ENCODE results near the gene SCN4A. TPM values are rescaled to one million over a fixed set of nuclear protein-coding genes. Genes with fewer than 3 reads are reported as not detected.
"Not testable (repeated sequence)": the region's sequence is repeated elsewhere in the genome, so short reads cannot be mapped to it uniquely, and the experiment has no call there.

The SCN4A gene
- total RNA-seq, 3 donors from 2014 or later = 0.05 to 0.14 TPM; not detected in 1

DNA sequence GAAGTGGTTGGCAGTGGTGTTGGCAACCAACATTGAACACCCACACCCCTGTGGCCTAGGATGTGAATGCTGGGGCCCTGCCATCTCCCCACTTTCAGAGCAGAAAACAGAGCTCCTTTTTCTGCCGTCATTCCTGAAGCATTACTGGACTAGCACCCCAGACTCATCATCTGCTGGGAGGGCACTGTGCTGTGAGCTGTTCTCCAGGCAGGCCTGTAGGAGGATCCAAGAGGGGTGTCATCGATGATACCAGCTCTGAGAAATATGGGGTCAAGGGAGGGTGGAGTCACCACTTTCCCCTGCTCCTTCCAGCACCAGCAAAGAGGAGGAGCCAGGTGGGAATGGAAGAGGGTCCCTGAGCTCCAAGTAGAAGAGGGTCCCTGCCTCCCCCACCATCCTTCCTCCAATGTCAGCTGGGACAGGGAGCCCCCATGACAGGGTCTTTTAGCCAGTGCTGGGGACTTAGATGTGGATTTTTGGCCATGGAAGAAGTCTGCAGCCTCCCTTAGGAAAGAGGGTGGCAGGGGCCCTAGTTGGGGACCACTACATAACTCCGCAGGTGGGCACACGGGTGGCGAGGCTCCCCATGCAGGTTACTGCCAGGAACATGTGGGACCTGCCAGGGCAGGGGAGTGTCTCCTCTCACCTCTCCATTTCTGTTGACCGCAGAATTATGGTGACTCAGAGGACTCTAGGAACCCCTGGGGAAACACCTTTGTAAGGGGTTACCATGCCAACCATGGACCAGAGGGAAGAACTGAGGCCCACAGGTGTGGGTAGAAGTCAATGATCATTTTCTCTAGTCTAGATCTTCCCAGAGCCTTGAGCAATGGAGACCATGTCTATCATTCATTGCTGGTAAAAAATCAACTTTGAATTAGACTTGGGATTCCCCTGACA is 73.6 kb downstream of the SCN4A start:
- ATAC-seq (peak in 1 of 2 donors; percentile 78), DNase-seq (peak; percentile 19)
- H3K4me1 Mint-ChIP-seq (ENCODE audit: low read depth); H3K4me3 Mint-ChIP-seq; H3K27me3 Mint-ChIP-seq (ENCODE audit: low read depth); H3K36me3 Mint-ChIP-seq (ENCODE audit: insufficient read depth); H3K9me3 Mint-ChIP-seq: not testable (repeated sequence)

DNA sequence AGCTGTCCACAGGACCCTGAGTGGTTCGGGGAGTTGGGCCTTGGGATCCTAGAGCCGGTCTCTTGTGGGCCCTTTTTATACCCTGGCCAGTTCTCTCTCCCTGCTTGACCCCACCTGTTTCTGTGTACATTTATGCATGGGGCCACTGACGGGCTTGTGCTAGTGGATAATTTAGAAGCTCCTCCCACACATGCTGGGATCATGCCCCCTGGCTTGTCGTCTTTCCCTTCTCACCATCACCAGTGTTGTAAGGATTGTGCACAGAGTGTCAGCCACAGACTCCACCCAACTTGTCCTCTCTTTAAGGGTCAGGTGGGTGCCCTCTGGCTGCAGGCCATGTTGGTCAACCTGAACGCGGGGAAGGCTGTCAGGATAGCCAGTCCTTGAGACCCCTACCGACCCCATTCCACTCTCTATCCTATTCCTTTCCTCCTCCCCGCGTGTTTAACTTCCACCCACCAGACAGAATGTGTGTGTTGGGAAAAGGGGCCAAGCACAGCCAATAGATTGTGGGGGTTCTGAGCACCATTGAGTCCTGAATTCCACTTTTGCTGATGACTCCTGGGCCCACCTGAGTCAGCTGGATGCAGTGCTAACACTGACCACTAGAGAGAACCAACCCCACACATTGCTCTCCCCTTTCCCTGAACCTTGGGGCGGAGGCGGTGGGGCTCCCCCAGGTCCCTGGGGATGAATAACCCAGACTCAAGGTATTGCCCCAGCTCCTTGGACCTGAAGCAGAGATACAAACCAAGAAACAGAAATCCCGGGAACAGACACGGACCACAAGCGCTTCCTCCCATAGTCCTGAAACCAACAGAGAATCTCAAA is 76.0 kb downstream of the SCN4A start, which contains the start of gene CSH1:
Gene CSH1 (minus strand): TSS at position 51 of the 831 bp plus-strand sequence. CDS start 63 bp downstream, outside the sequence.
- H3K9me3 Mint-ChIP-seq; H3K4me1 Mint-ChIP-seq (ENCODE audit: low read depth); DNase-seq; H3K36me3 Mint-ChIP-seq (ENCODE audit: insufficient read depth); H3K27me3 Mint-ChIP-seq (ENCODE audit: low read depth); H3K4me3 Mint-ChIP-seq: not testable (repeated sequence)
- peak in 1 of 2 donors; percentile 27 for ATAC-seq

DNA sequence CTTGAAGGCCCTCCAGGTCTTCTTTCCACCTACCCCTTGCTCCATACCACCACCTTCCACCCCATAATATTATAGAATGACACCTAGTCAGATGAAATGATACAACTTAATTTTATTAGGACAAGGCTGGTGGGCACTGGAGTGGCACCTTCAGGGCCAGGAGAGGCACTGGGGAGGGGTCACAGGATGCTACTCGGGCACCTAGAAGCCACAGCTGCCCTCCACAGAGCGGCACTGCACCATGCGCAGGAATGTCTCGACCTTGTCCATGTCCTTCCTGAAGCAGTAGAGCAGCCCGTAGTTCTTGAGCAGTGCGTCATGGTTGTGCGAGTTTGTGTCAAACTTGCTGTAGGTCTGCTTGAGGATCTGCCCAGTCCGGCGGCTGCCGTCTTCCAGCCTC is 77.9 kb downstream of the SCN4A start:
- H3K4me3 Mint-ChIP-seq; H3K9me3 Mint-ChIP-seq; H3K4me1 Mint-ChIP-seq (ENCODE audit: low read depth); DNase-seq; H3K36me3 Mint-ChIP-seq (ENCODE audit: insufficient read depth); H3K27me3 Mint-ChIP-seq (ENCODE audit: low read depth); ATAC-seq: not testable (repeated sequence)

DNA sequence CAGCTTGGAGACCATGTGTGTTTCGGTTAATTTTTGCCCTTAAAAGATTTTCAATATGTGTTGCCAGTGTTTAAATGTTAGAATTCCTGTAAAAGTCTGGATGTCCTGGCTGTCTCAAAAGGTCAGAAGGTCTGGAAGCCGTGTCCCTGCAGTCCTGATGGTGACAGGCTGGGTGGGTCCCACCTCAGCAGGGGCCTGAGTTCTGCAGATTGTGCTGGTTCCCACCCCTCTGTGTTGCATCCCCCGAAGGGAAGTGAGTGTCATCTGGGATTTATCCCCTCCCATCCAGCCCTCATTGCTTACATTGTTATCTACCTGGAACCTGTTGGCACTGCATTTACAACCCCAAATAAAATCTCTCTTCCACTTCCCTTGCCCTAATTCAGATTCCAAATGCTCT is 78.7 kb downstream of the SCN4A start:
- ATAC-seq; H3K4me3 Mint-ChIP-seq; H3K27me3 Mint-ChIP-seq (ENCODE audit: low read depth); H3K9me3 Mint-ChIP-seq; H3K4me1 Mint-ChIP-seq (ENCODE audit: low read depth); DNase-seq; H3K36me3 Mint-ChIP-seq (ENCODE audit: insufficient read depth): not testable (repeated sequence)

DNA sequence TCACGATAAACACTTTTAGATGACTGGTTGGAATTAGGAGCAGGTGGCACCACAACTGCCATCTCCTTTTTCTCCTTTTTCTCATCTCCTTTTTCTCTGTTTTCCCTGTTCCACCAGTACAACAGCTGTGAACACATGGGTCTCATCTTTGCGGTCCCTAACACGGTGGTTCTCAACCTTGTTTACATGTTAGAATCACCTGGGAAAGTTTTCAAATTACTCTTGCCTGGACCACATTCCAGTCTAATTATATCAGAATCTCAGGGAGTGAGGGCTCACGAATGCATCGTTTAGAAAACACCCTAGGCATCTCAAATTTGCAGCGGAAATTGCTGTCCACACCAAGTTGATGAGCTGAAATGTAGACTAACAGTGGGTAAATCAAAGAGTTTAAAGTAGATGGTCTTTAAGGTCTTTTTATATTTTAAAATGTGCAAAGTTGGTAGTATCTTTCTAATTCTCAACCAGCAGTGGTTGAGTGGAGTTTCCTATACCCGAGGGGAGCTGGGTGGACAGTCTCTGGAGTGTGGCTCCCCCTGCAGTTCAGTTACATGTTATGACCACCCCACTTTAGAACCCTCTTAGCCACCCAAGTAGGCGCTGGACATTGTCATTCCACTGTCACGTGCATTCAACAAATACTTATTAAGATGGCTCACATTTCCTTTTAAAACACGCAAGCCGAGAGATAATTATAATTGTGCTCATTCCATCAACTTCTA is 80.2 kb downstream of the SCN4A start:
- not testable (repeated sequence) for H3K36me3 Mint-ChIP-seq (ENCODE audit: insufficient read depth); H3K27me3 Mint-ChIP-seq (ENCODE audit: low read depth); DNase-seq; H3K4me1 Mint-ChIP-seq (ENCODE audit: low read depth); H3K4me3 Mint-ChIP-seq; ATAC-seq; H3K9me3 Mint-ChIP-seq

DNA sequence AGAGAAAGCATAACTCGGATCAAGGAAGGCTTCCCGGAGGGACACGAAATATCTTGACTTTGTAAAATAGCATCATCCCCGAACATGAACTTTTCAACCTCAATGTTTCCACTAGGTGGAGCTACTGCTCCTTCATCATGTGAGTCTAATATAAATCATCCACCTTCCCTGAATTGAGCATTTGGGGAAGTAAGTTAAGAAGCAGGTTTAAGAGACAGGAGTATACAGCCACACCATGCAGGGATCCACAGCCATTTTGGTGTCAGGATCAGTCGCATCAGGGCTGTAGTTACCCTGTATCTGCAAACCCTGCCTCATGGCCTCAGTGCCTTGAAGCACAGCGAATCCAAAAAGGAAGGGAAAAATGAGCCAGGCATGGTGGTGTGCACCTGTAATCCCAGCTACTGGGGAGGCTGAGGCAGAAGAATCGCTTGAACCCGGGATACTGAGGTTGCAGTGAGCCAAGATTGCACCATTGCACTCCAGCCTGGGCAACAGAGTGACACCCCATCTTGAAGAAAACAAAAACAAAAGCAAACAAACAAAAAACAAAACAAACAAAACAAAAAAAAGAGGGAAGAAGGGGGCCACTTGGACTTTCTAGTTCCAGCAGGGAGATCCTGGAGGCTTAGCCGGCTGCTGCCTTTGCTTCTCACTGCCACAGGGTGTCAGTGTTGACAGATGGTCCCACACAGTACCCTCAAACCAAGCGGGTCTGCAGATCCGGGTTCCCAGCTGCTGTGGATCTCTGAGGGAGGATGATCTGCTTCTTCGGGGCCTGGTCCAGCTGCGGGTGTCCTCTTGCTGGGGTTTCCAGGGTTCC is 83.5 kb downstream of the SCN4A start:
- not testable (repeated sequence) for H3K4me1 Mint-ChIP-seq (ENCODE audit: low read depth); H3K27me3 Mint-ChIP-seq (ENCODE audit: low read depth); H3K4me3 Mint-ChIP-seq; H3K36me3 Mint-ChIP-seq (ENCODE audit: insufficient read depth); DNase-seq; H3K9me3 Mint-ChIP-seq
- ATAC-seq = peak; percentile 70 to 74

Other genes starting within 250 kb of the SCN4A start
- gene STRADA, start 231.1 kb downstream of the SCN4A start, total RNA-seq = 10 to 100 TPM; 35.8 to 37.7 (median 35.9) TPM
- 100 to 1,000 TPM in 2 of 3 donors, 10 to 100 TPM in 1; 99.5 to 103 (median 102) TPM for gene CCDC47, start 199.3 kb downstream of the SCN4A start, total RNA-seq
- 100 to 1,000 TPM in 1 of 3 donors, 10 to 100 TPM in 2; 95.1 to 112 (median 95.3) TPM for gene DDX42, start 198.7 kb downstream of the SCN4A start, total RNA-seq
- gene PSMC5, start 145.5 kb downstream of the SCN4A start, total RNA-seq = 100 to 1,000 TPM; 272 to 298 (median 280) TPM
- 100 to 1,000 TPM; 123 to 169 (median 157) TPM for gene FTSJ3, start 145.3 kb downstream of the SCN4A start, total RNA-seq
- 10 to 100 TPM; 81.4 to 87.9 (median 83.8) TPM for gene SMARCD2, start 130.2 kb downstream of the SCN4A start, total RNA-seq
- gene CSH2, start 99.2 kb downstream of the SCN4A start, total RNA-seq = not detected
- not detected for gene GH2, start 91.0 kb downstream of the SCN4A start, total RNA-seq
- gene CSH1, start 76.3 kb downstream of the SCN4A start, total RNA-seq = not detected
- gene CSHL1, start 61.7 kb downstream of the SCN4A start, total RNA-seq = not detected
- gene GH1, start 54.1 kb downstream of the SCN4A start, total RNA-seq = not detected
- 10 to 100 TPM; 15.3 to 21.6 (median 17.1) TPM for gene CD79B, start 40.6 kb downstream of the SCN4A start, total RNA-seq
- under 1 TPM in 1 of 3 donors, not detected in 2; 0.16 TPM for gene PRR29, start 25.4 kb upstream of the SCN4A start, total RNA-seq
- gene ICAM2, start 47.7 kb upstream of the SCN4A start, total RNA-seq = 10 to 100 TPM; 67.0 to 88.9 (median 77.1) TPM
- gene ERN1, start 157.2 kb upstream of the SCN4A start, total RNA-seq = 10 to 100 TPM; 16.2 to 29.3 (median 21.0) TPM